Stimulated activated CD8-positive, alpha-beta memory T cell treated with anti-CD3 and anti-CD28 coated beads, Interleukin-2, amount 100 ng/mL, for 1 hour (primary cell): Measurements from ENCODE around the gene IGFL2.
"Not testable (repeated sequence)": the region's sequence is repeated elsewhere in the genome, so short reads cannot be mapped to it uniquely, and the experiment has no call there.

ENCODE experiments used
- DNase-seq, 2 donors: peaks; one replicate each; pipeline ENCODE4 v3.0.0-alpha.2; 2020; ENCODE audit warnings: low read depth in 2 of 2

IGFL2 gene

DNA sequence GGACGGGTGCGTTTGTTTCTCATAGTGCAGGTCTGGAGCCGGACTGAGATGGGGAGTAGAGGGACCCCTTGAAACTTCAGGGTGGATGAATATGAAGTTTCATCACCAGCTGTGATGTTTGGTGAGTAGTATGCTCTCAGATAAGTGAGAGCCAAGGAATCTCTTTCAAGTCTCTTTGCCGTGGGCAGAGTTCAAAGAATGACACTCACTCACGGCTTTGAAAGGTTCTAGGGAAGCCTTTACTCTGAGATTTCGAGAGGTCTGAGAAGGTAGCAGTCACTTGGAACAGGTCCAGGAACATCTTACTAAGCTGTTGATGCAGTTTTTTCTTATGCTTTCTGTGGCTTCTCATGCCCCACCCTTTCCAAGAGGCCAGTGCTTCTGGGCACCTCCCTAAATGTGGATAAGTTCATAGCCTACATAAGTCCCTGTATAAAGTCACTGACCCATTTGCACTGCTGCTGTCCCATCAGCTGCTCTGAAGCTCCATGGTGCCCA is at the start of gene IGFL2:
IGFL2 (plus strand) TSS at position 448 of the 498 bp plus-strand sequence; CDS start at position 489, 41 bp downstream.
- DNase-seq, result no peak

- DNase-seq, result no peak
Measured at GRCh38 chr19:46100344-46100743, 47.7 kb upstream of the IGFL2 start.

- no peak for DNase-seq
Measured at GRCh38 chr19:46101293-46101692, 46.7 kb upstream of the IGFL2 start.

DNA sequence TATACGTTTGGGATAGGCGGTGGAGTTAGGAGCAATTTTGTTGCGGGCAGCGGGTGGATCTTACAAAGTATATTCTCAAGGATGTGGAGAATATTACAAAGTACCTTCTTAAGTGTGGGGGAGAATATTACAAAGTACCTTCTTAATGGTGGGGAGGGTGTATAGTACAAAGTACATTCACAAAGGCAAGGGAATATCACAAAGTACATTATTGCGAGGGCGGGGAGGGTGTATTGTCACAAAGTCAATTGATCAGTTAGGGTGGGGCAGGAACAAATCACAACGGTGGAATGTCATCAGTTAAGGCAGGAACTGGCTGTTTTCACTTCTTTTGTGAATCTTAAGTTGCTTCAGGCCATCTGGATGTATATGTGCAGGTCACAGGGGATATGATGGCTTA is 45.7 kb upstream of the IGFL2 start:
- DNase-seq, result not testable (repeated sequence)

- DNase-seq, result no peak
Measured at GRCh38 chr19:46107371-46107770, 40.7 kb upstream of the IGFL2 start.

- DNase-seq, result no peak
Measured at GRCh38 chr19:46109876-46110275, 38.2 kb upstream of the IGFL2 start.

DNA sequence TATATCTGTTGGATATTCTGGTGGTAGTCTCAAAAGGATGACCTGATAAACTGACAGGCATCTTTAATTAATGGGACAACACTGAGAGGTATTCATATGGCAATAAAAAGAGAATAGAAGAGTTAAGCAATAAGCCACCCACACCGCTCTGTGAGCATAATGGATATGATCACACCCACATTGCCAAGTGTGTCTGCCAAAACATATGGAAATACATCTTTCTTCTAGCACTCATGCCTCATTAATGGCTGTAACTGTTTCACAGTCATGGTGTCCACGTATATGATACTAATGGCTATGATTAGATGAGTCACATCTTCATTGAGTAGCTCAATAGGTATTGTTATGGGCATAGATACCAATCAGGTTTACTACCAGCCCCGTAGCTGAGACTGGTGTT is 36.7 kb upstream of the IGFL2 start:
- DNase-seq, result no peak

GRCh38 chr19:46112527-46112926 is 35.5 kb upstream of the IGFL2 start:
- DNase-seq, result no peak

- no peak for DNase-seq
Measured at GRCh38 chr19:46113726-46114125, 34.3 kb upstream of the IGFL2 start.

- no peak for DNase-seq
Measured at GRCh38 chr19:46115396-46116106, 32.5 kb upstream of the IGFL2 start.

- no peak for DNase-seq
Measured at GRCh38 chr19:46116121-46116520, 31.9 kb upstream of the IGFL2 start.

DNA sequence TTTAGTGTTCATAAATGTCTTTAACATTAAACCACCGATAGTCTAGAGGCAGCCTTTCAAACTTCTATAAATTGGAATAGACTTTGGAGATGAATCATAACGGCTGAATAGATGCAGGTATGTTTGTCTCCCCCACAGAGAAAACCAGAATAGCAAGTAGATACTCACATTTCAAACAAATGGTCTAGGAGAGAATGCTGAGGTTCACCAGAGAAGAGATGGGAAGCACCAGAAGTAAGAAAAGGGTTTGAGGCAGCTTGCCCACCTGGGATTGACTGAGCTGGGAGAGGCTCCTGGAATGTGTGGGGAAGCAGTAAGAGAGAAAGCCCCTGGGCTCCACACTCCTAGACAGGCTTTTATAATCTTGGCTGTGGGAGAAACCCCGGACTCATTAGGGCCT is 29.9 kb upstream of the IGFL2 start:
- no peak for DNase-seq

DNA sequence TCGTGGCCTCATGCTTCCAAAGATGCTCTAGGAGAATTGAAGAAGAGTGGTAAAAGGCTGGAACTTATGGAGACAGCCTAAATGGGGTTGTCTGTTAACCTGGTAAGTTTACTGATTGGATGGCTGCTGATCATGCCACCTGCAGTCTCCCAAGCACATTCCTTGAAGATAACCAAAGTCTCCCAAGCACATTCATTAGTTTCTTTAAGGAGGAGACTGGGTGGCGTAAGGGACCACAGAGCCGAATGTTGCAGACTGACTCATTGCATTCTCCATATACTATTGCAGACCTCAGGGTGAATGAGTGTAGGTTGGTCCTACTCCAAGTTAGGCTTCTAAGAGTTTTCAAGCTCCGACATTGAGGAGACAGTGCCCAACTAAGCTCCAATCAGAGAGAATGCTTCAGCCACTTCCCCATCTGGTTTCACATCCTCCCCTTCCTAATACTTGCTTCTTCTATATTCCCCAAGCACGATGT is 23.4 kb upstream of the IGFL2 start, which contains the start of gene IGFL3:
IGFL3 (minus strand) TSS at position 51 of the 478 bp plus-strand sequence; CDS start at position 12, 39 bp downstream.
- no peak for DNase-seq

- DNase-seq, result no peak
Measured at GRCh38 chr19:46125447-46125846, 22.6 kb upstream of the IGFL2 start.

GRCh38 chr19:46126086-46126580 is 21.9 kb upstream of the IGFL2 start:
- DNase-seq, result no peak

DNA sequence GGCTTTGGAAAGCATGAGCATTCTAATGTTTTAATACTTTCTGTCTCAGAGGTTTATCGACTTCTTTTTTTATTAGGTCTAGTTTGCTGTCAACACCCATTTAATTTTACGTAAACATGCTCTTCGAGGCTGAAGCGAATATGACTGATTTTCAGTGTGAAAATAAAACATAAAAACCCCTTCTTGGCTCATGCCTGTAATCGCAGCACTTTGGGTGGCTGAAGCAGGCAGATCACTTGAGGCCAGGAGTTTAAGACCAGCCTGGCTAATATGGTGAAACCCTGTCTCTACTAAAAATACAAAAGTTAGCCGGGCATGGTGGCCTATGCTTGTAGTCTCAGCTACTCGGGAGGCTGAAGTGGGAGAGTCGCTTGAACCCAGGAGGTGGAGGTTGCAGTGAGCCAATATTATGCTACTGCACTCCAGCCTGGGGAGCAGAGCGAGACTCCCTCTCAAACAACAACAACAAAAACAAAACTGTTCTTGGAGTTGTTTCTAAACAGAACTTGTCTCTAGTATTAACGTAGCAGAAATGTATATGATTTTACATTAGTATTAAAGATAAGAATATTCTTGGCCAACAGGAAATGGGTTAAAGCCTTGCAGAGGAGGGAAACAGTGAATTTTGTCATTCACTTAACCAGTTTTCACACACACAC is 16.4 kb upstream of the IGFL2 start:
- no peak for DNase-seq

DNA sequence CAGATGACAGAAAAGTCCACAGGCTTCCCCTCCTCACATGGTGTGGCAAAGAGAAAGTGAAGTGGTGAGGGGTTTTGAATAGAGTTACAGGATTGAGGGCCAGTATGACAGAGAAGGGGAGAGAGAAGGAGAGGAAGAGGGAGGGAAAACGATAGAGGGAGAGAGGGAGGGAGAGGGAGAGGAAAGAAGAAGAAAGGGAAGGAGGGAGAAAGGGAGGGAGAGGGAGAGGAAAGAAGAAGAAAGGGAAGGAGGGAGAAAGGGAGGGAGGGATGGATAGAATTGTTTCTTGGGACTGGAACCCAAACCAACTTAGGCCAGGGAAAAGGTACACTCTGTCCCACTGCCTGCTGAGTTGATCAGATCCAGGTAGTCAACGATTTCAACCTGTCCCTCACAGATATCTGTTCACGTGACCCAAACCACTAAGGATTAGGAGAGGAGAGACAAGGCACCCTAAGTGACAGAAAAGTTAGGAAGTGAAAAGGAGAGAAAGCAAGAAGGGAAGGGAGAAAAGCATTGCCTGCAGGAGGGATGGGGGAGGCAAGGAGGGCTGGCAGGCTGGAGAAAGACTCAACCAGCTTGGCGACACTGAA is 15.4 kb upstream of the IGFL2 start:
- no peak for DNase-seq

DNA sequence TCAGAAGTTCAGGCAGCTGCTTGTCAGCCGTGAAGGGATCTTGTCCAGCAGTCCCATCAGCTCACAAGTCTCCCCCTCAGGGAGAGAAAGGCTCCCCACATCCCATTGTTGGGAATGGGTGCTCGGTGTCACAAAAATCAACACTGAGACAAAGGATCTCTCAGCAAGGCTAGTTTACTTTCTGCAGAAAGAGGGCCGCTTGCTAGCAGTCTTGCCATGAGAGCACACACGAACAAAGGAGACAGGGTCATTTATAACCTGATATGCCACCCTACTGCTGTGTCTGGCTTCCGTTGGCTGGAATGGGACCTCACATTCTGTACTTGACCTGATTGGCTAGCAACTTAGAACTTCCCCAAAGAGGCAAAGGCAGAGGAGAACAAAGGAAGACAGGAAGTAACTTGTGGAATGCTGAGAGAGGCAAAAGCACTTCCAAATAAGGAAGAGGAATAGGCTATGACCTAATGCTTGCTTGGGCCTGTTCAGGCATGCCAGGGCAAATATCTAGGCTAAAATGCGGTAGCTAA is 14.9 kb upstream of the IGFL2 start:
- DNase-seq, result no peak

GRCh38 chr19:46133777-46134241 is 14.2 kb upstream of the IGFL2 start:
- DNase-seq, result no peak

DNA sequence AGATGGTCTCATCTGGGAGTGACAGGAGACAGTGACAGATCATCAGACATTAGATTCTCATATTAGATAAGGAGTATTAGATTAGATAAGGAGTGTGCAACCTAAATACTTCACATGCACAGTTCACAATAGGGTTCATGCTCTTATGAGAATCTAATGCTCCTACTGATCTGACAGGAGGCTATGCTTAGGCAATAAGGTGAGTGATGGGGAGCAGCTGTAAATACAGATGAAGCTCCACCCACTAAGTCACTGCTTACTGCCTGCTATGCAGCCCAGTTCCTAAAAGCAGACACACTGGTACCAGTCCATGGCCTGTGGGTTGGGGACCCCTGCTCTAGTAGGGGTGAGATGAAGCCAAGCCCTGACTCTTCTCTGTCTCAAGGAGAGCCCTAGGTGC is 13.5 kb upstream of the IGFL2 start:
- DNase-seq, result no peak

DNA sequence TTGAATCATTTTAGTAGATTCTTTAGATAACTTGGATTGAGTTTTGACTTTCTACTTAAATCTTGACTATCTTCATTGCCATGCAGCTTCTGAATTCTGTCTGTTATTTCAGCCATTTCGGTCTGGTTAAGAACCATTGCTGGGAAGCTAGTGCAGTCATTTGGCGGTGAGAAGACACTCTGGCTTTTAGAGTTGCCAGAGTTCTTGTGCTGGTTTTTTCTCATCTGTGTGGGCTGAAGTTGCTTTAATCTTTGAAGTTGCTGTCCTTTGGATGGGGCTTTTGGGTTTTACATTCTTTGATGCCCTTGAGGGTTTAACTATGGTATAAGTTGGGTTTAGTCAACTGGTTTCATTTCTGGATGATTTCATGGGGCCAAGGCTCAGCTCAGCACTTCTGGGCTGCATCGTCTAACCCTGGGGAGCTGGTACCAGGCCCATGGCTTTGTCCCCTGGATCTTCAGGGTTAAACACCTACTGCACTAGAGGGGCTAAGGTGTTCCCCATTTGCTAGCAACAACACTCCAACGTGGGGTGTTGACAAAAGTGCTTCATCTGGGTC is 10.0 kb upstream of the IGFL2 start:
- no peak for DNase-seq

GRCh38 chr19:46141421-46141820 is 6.6 kb upstream of the IGFL2 start:
- no peak for DNase-seq
